ENCODE data around the gene DLK1.

DLK1 gene

GRCh38 chr14:100734031-100734990 is 7.6 kb downstream of the DLK1 start:
- TF ChIP-seq, protein P1, sequence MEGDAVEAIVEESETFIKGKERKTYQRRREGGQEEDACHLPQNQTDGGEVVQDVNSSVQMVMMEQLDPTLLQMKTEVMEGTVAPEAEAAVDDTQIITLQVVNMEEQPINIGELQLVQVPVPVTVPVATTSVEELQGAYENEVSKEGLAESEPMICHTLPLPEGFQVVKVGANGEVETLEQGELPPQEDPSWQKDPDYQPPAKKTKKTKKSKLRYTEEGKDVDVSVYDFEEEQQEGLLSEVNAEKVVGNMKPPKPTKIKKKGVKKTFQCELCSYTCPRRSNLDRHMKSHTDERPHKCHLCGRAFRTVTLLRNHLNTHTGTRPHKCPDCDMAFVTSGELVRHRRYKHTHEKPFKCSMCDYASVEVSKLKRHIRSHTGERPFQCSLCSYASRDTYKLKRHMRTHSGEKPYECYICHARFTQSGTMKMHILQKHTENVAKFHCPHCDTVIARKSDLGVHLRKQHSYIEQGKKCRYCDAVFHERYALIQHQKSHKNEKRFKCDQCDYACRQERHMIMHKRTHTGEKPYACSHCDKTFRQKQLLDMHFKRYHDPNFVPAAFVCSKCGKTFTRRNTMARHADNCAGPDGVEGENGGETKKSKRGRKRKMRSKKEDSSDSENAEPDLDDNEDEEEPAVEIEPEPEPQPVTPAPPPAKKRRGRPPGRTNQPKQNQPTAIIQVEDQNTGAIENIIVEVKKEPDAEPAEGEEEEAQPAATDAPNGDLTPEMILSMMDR (IDR thresholded peaks at IDR 0.05; ENCODE audit: low read depth, low read length) = no peak
- in situ Hi-C loops (cut with HindIII; ENCODE audit: low sequenced_read_pairs) = no loop called here
- no peak for DNase-seq (ENCODE audit: low read depth, low spot score)
- H3K4me3 ChIP-seq (ENCODE audit: low read depth, low read length) = no peak overlapping the region

DNA sequence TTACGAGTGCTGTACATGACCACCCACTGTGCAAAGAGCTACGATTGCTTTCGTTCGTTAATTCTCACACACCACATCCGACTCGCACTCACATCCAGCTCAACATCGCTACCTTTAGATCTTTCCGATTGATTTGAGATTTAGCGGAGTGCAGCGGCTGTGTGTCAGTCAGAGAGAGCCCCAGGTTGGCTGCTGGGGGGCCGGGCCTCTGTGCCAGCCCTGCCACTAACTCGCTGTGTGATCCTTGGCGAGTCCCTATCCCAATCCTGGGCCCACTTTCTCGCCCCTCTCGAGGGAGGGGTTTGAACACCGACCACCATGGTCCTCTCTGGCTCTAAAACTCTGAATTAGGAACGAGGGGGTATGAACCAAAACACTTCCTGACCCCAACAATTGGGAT is 8.6 kb downstream of the DLK1 start:
- TF ChIP-seq, protein P1 (IDR thresholded peaks at IDR 0.05; ENCODE audit: low read depth, low read length) = no peak
- no peak for DNase-seq (ENCODE audit: low read depth, low spot score)
- H3K4me3 ChIP-seq (ENCODE audit: low read depth, low read length) = no peak overlapping the region
- in situ Hi-C loops (cut with HindIII; ENCODE audit: low sequenced_read_pairs) = no loop called here

DNA sequence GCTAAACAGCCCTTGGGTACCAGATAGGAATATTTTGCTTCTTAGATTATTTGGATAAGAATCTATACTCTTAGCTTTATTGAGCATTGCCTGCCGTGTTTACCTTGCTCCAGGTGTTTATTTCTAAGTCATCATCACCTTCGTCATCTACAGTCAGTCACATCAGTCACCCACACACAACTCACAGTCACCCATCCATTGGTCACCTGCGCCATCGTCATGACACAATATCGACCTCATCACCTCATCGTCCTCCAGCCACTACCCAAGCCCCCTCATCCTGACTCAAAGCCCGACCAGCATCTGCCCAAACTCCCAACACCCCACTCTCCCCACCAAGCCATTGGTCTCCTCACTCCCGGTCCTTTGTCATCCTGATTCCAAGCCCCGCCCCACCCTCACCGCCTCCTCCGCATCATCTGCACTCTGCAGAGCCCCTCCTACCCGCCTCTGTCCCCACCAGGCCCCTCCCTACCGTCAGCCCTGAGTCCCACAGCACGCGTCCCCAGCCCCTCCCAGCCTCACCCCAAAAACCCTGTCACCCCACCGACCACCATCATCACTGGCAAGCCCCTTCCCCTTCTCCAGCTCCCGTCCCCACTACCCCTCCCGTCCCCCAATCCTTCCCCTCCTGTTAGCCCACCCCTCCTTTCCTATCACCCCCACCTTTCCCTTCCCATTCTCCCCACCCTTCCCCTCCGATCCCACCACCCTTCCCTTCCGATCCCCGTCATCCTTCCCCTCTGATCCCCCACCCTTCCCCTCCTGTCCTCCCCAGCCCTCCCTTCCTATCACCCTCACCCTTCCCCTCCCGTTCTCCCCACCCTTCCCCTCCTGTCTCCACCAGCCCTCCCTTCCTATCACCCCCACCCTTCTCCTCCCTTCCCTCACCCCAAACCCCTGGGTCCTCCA is 9.8 kb downstream of the DLK1 start:
- no peak overlapping the region for H3K4me3 ChIP-seq (ENCODE audit: low read depth, low read length)
- in situ Hi-C loops (cut with HindIII; ENCODE audit: low sequenced_read_pairs) = no loop called here
- no peak for DNase-seq (ENCODE audit: low read depth, low spot score)
- TF ChIP-seq, protein P1 (IDR thresholded peaks at IDR 0.05; ENCODE audit: low read depth, low read length) = no peak

DNA sequence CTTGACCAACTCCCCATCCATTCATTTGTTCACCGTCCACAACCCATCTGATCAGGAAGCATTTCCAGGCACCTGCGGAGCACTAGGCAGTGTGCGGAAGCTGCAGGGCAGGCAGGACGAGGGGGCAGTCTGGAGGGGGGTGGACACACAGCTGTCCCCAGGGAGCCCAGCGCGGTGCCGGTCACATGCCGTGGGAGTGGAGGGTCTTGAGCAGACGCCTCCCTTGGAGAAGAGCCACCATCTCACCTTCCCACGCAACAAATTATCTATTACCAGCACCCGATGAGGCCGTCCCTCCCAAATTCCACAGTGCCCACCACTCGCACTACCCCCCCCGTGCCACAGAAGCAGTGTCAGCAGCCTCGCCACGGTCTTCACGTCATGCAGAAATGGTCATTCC is 10.8 kb downstream of the DLK1 start:
- TF ChIP-seq, protein P1 (IDR thresholded peaks at IDR 0.05; ENCODE audit: low read depth, low read length) = no peak
- H3K4me3 ChIP-seq (ENCODE audit: low read depth, low read length) = no peak overlapping the region
- no peak for DNase-seq (ENCODE audit: low read depth, low spot score)
- in situ Hi-C loops (cut with HindIII; ENCODE audit: low sequenced_read_pairs) = no loop called here

- DNase-seq (ENCODE audit: low read depth, low spot score) = no peak
- H3K4me3 ChIP-seq (ENCODE audit: low read depth, low read length) = no peak overlapping the region
- TF ChIP-seq, protein P1 (IDR thresholded peaks at IDR 0.05; ENCODE audit: low read depth, low read length) = no peak
- in situ Hi-C loops (cut with HindIII; ENCODE audit: low sequenced_read_pairs) = no loop called here
Observed at GRCh38 chr14:100738269-100738691, 11.6 kb downstream of the DLK1 start.

GRCh38 chr14:100738704-100739131 is 12.0 kb downstream of the DLK1 start:
- H3K4me3 ChIP-seq (ENCODE audit: low read depth, low read length) = no peak overlapping the region
- no peak for DNase-seq (ENCODE audit: low read depth, low spot score)
- TF ChIP-seq, protein P1 (IDR thresholded peaks at IDR 0.05; ENCODE audit: low read depth, low read length) = no peak
- in situ Hi-C loops (cut with HindIII; ENCODE audit: low sequenced_read_pairs) = no loop called here
